ENCODE results near the gene NFE2L1.
A peak's percentile ranks its signal among the peaks of the same experiment; 100 is the strongest.

Gene NFE2L1

GRCh38 chr17:48051706-48052486 lies 3.7 kb downstream of the NFE2L1 start:
- Histone ChIP-seq H3K36me3 (ENCODE audit: control insufficient read depth in 1 of 2, insufficient read depth in 2 of 2, low read length in 2 of 2) (peaks cover 10 to 45% of the 10 kb centered on the region in 2 donors), H3K9me3 (ENCODE audit: control insufficient read depth in 1 of 2, low read length in 2 of 2) (no peaks in the 10 kb centered on the region), H3K4me3 (ENCODE audit: low read depth in 1 of 2, low read length in 2 of 2) (peak overlapping the region; percentile 34 to 48), H3K27me3 (ENCODE audit: low read depth, low read length) (no peaks in the 10 kb centered on the region), H3K4me1 (ENCODE audit: control insufficient read depth in 1 of 2, insufficient read depth in 2 of 2, low read length in 2 of 2) (peaks cover 38 to 66% of the 10 kb centered on the region in 2 donors), H3K27ac (ENCODE audit: low read length) (peak overlapping the region; percentile 99)

- Histone ChIP-seq H3K36me3 (ENCODE audit: control insufficient read depth in 1 of 2, insufficient read depth in 2 of 2, low read length in 2 of 2) (peaks cover 23 to 52% of the 10 kb centered on the region in 2 donors), H3K9me3 (ENCODE audit: control insufficient read depth in 1 of 2, low read length in 2 of 2) (no peaks in the 10 kb centered on the region), H3K27me3 (ENCODE audit: low read depth, low read length) (no peaks in the 10 kb centered on the region), H3K4me3 (ENCODE audit: low read depth in 1 of 2, low read length in 2 of 2) (peak overlapping the region; percentile 34 to 48), H3K27ac (ENCODE audit: low read length) (peak overlapping the region; percentile 99), H3K4me1 (ENCODE audit: control insufficient read depth in 1 of 2, insufficient read depth in 2 of 2, low read length in 2 of 2) (peaks cover 34 to 63% of the 10 kb centered on the region in 2 donors)
Measured at GRCh38 chr17:48052956-48053757, 5.0 kb downstream of the NFE2L1 start.

GRCh38 chr17:48053758-48054237 lies 5.6 kb downstream of the NFE2L1 start:
- Histone ChIP-seq H3K36me3 (ENCODE audit: control insufficient read depth in 1 of 2, insufficient read depth in 2 of 2, low read length in 2 of 2) (peaks cover 29 to 55% of the 10 kb centered on the region in 2 donors), H3K27ac (ENCODE audit: low read length) (peak overlapping the region; percentile 99), H3K27me3 (ENCODE audit: low read depth, low read length) (no peaks in the 10 kb centered on the region), H3K9me3 (ENCODE audit: control insufficient read depth in 1 of 2, low read length in 2 of 2) (no peaks in the 10 kb centered on the region), H3K4me1 (ENCODE audit: control insufficient read depth in 1 of 2, insufficient read depth in 2 of 2, low read length in 2 of 2) (peaks cover 34 to 63% of the 10 kb centered on the region in 2 donors), H3K4me3 (ENCODE audit: low read depth in 1 of 2, low read length in 2 of 2) (peak overlapping the region in 1 of 2 donors; percentile 48)

GRCh38 chr17:48054238-48055185 lies 6.4 kb downstream of the NFE2L1 start:
- Histone ChIP-seq H3K9me3 (ENCODE audit: control insufficient read depth in 1 of 2, low read length in 2 of 2) (no peaks in the 10 kb centered on the region), H3K27ac (ENCODE audit: low read length) (peak overlapping the region; percentile 99), H3K27me3 (ENCODE audit: low read depth, low read length) (no peaks in the 10 kb centered on the region), H3K4me1 (ENCODE audit: control insufficient read depth in 1 of 2, insufficient read depth in 2 of 2, low read length in 2 of 2) (peaks cover 34 to 63% of the 10 kb centered on the region in 2 donors), H3K36me3 (ENCODE audit: control insufficient read depth in 1 of 2, insufficient read depth in 2 of 2, low read length in 2 of 2) (peaks cover 36 to 63% of the 10 kb centered on the region in 2 donors), H3K4me3 (ENCODE audit: low read depth in 1 of 2, low read length in 2 of 2) (peak overlapping the region in 1 of 2 donors; percentile 48)

GRCh38 chr17:48055531-48056245 lies 7.5 kb downstream of the NFE2L1 start:
- H3K4me1 ChIP-seq (ENCODE audit: control insufficient read depth in 1 of 2, insufficient read depth in 2 of 2, low read length in 2 of 2): peaks cover 29 to 52% of the 10 kb centered on the region in 2 donors
- no peaks in the 10 kb centered on the region for H3K9me3 ChIP-seq (ENCODE audit: control insufficient read depth in 1 of 2, low read length in 2 of 2)
- peaks cover 39 to 72% of the 10 kb centered on the region in 2 donors for H3K36me3 ChIP-seq (ENCODE audit: control insufficient read depth in 1 of 2, insufficient read depth in 2 of 2, low read length in 2 of 2)
- no peak overlapping the region for H3K27ac ChIP-seq (ENCODE audit: low read length)
- no peaks in the 10 kb centered on the region for H3K27me3 ChIP-seq (ENCODE audit: low read depth, low read length)
- peak overlapping the region in 1 of 2 donors; percentile 48 for H3K4me3 ChIP-seq (ENCODE audit: low read depth in 1 of 2, low read length in 2 of 2)

GRCh38 chr17:48056246-48056745 lies 8.1 kb downstream of the NFE2L1 start:
- H3K4me3 ChIP-seq (ENCODE audit: low read depth in 1 of 2, low read length in 2 of 2): no peak overlapping the region
- H3K27me3 ChIP-seq (ENCODE audit: low read depth, low read length): no peaks in the 10 kb centered on the region
- no peaks in the 10 kb centered on the region for H3K9me3 ChIP-seq (ENCODE audit: control insufficient read depth in 1 of 2, low read length in 2 of 2)
- peaks cover 39 to 70% of the 10 kb centered on the region in 2 donors for H3K36me3 ChIP-seq (ENCODE audit: control insufficient read depth in 1 of 2, insufficient read depth in 2 of 2, low read length in 2 of 2)
- peaks cover 26 to 46% of the 10 kb centered on the region in 2 donors for H3K4me1 ChIP-seq (ENCODE audit: control insufficient read depth in 1 of 2, insufficient read depth in 2 of 2, low read length in 2 of 2)
- no peak overlapping the region for H3K27ac ChIP-seq (ENCODE audit: low read length)

- H3K4me3 ChIP-seq (ENCODE audit: low read depth in 1 of 2, low read length in 2 of 2): no peak overlapping the region
- H3K9me3 ChIP-seq (ENCODE audit: control insufficient read depth in 1 of 2, low read length in 2 of 2): no peaks in the 10 kb centered on the region
- H3K27ac ChIP-seq (ENCODE audit: low read length): no peak overlapping the region
- peaks cover 45 to 66% of the 10 kb centered on the region in 2 donors for H3K36me3 ChIP-seq (ENCODE audit: control insufficient read depth in 1 of 2, insufficient read depth in 2 of 2, low read length in 2 of 2)
- H3K4me1 ChIP-seq (ENCODE audit: control insufficient read depth in 1 of 2, insufficient read depth in 2 of 2, low read length in 2 of 2): peaks cover 20 to 40% of the 10 kb centered on the region in 2 donors
- no peaks in the 10 kb centered on the region for H3K27me3 ChIP-seq (ENCODE audit: low read depth, low read length)
Measured at GRCh38 chr17:48056879-48057278, 8.7 kb downstream of the NFE2L1 start.

- Histone ChIP-seq H3K4me1 (ENCODE audit: control insufficient read depth in 1 of 2, insufficient read depth in 2 of 2, low read length in 2 of 2) (peaks cover 14 to 33% of the 10 kb centered on the region in 2 donors), H3K27ac (ENCODE audit: low read length) (no peak overlapping the region), H3K36me3 (ENCODE audit: control insufficient read depth in 1 of 2, insufficient read depth in 2 of 2, low read length in 2 of 2) (peaks cover 51 to 63% of the 10 kb centered on the region in 2 donors)
Measured at GRCh38 chr17:48057626-48058025, 9.5 kb downstream of the NFE2L1 start.

GRCh38 chr17:48058393-48059124 lies 10.4 kb downstream of the NFE2L1 start:
- Histone ChIP-seq H3K9me3 (ENCODE audit: control insufficient read depth in 1 of 2, low read length in 2 of 2) (no peaks in the 10 kb centered on the region), H3K27ac (ENCODE audit: low read length) (no peak overlapping the region), H3K36me3 (ENCODE audit: control insufficient read depth in 1 of 2, insufficient read depth in 2 of 2, low read length in 2 of 2) (peaks cover 51 to 71% of the 10 kb centered on the region in 2 donors), H3K4me1 (ENCODE audit: control insufficient read depth in 1 of 2, insufficient read depth in 2 of 2, low read length in 2 of 2) (peaks cover 5 to 23% of the 10 kb centered on the region in 2 donors), H3K4me3 (ENCODE audit: low read depth in 1 of 2, low read length in 2 of 2) (no peak overlapping the region), H3K27me3 (ENCODE audit: low read depth, low read length) (no peaks in the 10 kb centered on the region)

More at GRCh38 chr17:48057626-48058025, 9.5 kb downstream of the NFE2L1 start:
- H3K27me3 ChIP-seq (ENCODE audit: low read depth, low read length): no peaks in the 10 kb centered on the region
- no peak overlapping the region for H3K4me3 ChIP-seq (ENCODE audit: low read depth in 1 of 2, low read length in 2 of 2)
- no peaks in the 10 kb centered on the region for H3K9me3 ChIP-seq (ENCODE audit: control insufficient read depth in 1 of 2, low read length in 2 of 2)
